ENCODE results near the gene SRP9.

Gene SRP9

GRCh38 chr1:225762002-225762441, 15.6 kb upstream of the SRP9 start:
- DNase-seq (ENCODE audit: low spot score in 2 of 2), result no peak
- no peak overlapping the region for H3K27ac Mint-ChIP-seq (ENCODE audit: low read depth)
- H3K4me3 Mint-ChIP-seq, result no peak overlapping the region
- no peaks in the 10 kb centered on the region for H3K9me3 Mint-ChIP-seq
- H3K4me1 Mint-ChIP-seq, result no peaks in the 10 kb centered on the region
- H3K36me3 Mint-ChIP-seq (ENCODE audit: insufficient read depth), result no peaks in the 10 kb centered on the region
- peaks cover 68% of the 10 kb centered on the region for H3K27me3 Mint-ChIP-seq
- no peak for ATAC-seq (replicated peaks; ENCODE audit: extremely low read depth, poor library complexity, severe bottlenecking)

GRCh38 chr1:225762444-225762843, 15.2 kb upstream of the SRP9 start:
- Mint-ChIP-seq H3K27me3 (peaks cover 64% of the 10 kb centered on the region), H3K4me3 (no peak overlapping the region), H3K4me1 (no peaks in the 10 kb centered on the region), H3K36me3 (ENCODE audit: insufficient read depth) (no peaks in the 10 kb centered on the region), H3K9me3 (no peaks in the 10 kb centered on the region), H3K27ac (ENCODE audit: low read depth) (no peak overlapping the region)
- no peak for DNase-seq (ENCODE audit: low spot score in 2 of 2)
- ATAC-seq (replicated peaks; ENCODE audit: extremely low read depth, poor library complexity, severe bottlenecking), result no peak

GRCh38 chr1:225763716-225764548, 13.7 kb upstream of the SRP9 start:
- H3K27ac Mint-ChIP-seq (ENCODE audit: low read depth), result no peak overlapping the region
- no peak for ATAC-seq (replicated peaks; ENCODE audit: extremely low read depth, poor library complexity, severe bottlenecking)
- H3K4me3 Mint-ChIP-seq, result no peak overlapping the region

GRCh38 chr1:225765982-225766674, 11.5 kb upstream of the SRP9 start:
- Mint-ChIP-seq H3K9me3 (no peaks in the 10 kb centered on the region), H3K27me3 (peaks cover 47% of the 10 kb centered on the region), H3K27ac (ENCODE audit: low read depth) (no peak overlapping the region), H3K4me1 (no peaks in the 10 kb centered on the region), H3K36me3 (ENCODE audit: insufficient read depth) (no peaks in the 10 kb centered on the region), H3K4me3 (no peak overlapping the region)
- ATAC-seq (replicated peaks; ENCODE audit: extremely low read depth, poor library complexity, severe bottlenecking), result no peak
- DNase-seq (ENCODE audit: low spot score in 2 of 2), result no peak

More at GRCh38 chr1:225763716-225764548, 13.7 kb upstream of the SRP9 start:
- Mint-ChIP-seq H3K9me3 (no peaks in the 10 kb centered on the region), H3K27me3 (peaks cover 54% of the 10 kb centered on the region), H3K4me1 (no peaks in the 10 kb centered on the region), H3K36me3 (ENCODE audit: insufficient read depth) (no peaks in the 10 kb centered on the region)
- DNase-seq (ENCODE audit: low spot score in 2 of 2), result no peak

GRCh38 chr1:225766967-225767633, 10.5 kb upstream of the SRP9 start:
- no peak overlapping the region for H3K4me3 Mint-ChIP-seq
- H3K27me3 Mint-ChIP-seq, result peaks cover 38% of the 10 kb centered on the region
- H3K4me1 Mint-ChIP-seq, result no peaks in the 10 kb centered on the region
- H3K36me3 Mint-ChIP-seq (ENCODE audit: insufficient read depth), result no peaks in the 10 kb centered on the region
- DNase-seq (ENCODE audit: low spot score in 2 of 2), result no peak
- H3K27ac Mint-ChIP-seq (ENCODE audit: low read depth), result no peak overlapping the region
- no peaks in the 10 kb centered on the region for H3K9me3 Mint-ChIP-seq
- no peak for ATAC-seq (replicated peaks; ENCODE audit: extremely low read depth, poor library complexity, severe bottlenecking)

- ATAC-seq (replicated peaks; ENCODE audit: extremely low read depth, poor library complexity, severe bottlenecking), result no peak
- Mint-ChIP-seq H3K4me3 (no peak overlapping the region), H3K4me1 (no peaks in the 10 kb centered on the region), H3K27ac (ENCODE audit: low read depth) (no peak overlapping the region), H3K36me3 (ENCODE audit: insufficient read depth) (no peaks in the 10 kb centered on the region), H3K9me3 (no peaks in the 10 kb centered on the region), H3K27me3 (peaks cover 31% of the 10 kb centered on the region)
- no peak for DNase-seq (ENCODE audit: low spot score in 2 of 2)
These were observed 9.7 kb upstream of the SRP9 start for GRCh38 chr1:225767634-225768540.

- Mint-ChIP-seq H3K27me3 (peaks cover 28% of the 10 kb centered on the region), H3K27ac (ENCODE audit: low read depth) (no peak overlapping the region), H3K4me3 (no peak overlapping the region), H3K9me3 (no peaks in the 10 kb centered on the region), H3K4me1 (no peaks in the 10 kb centered on the region), H3K36me3 (ENCODE audit: insufficient read depth) (no peaks in the 10 kb centered on the region)
- ATAC-seq (replicated peaks; ENCODE audit: extremely low read depth, poor library complexity, severe bottlenecking), result no peak
- no peak for DNase-seq (ENCODE audit: low spot score in 2 of 2)
These were observed 8.8 kb upstream of the SRP9 start for GRCh38 chr1:225768662-225769426.

- H3K36me3 Mint-ChIP-seq (ENCODE audit: insufficient read depth), result no peaks in the 10 kb centered on the region
- H3K4me1 Mint-ChIP-seq, result peaks cover under 1% of the 10 kb centered on the region
- DNase-seq (ENCODE audit: low spot score in 2 of 2) (no peak), ATAC-seq (replicated peaks; ENCODE audit: extremely low read depth, poor library complexity, severe bottlenecking) (no peak)
- no peaks in the 10 kb centered on the region for H3K9me3 Mint-ChIP-seq
- H3K27me3 Mint-ChIP-seq, result peaks cover 21% of the 10 kb centered on the region
- no peak overlapping the region for H3K27ac Mint-ChIP-seq (ENCODE audit: low read depth)
- no peak overlapping the region for H3K4me3 Mint-ChIP-seq
These were observed 7.9 kb upstream of the SRP9 start for GRCh38 chr1:225769687-225770086.

GRCh38 chr1:225770561-225771248, 6.9 kb upstream of the SRP9 start:
- Mint-ChIP-seq H3K36me3 (ENCODE audit: insufficient read depth) (peaks cover 3% of the 10 kb centered on the region), H3K4me1 (peaks cover 5% of the 10 kb centered on the region), H3K9me3 (no peaks in the 10 kb centered on the region), H3K27me3 (peaks cover 12% of the 10 kb centered on the region), H3K27ac (ENCODE audit: low read depth) (no peak overlapping the region), H3K4me3 (no peak overlapping the region)
- ATAC-seq (replicated peaks; ENCODE audit: extremely low read depth, poor library complexity, severe bottlenecking) (no peak), DNase-seq (ENCODE audit: low spot score in 2 of 2) (no peak)

- Mint-ChIP-seq H3K27ac (ENCODE audit: low read depth) (no peak overlapping the region), H3K27me3 (peaks cover 1% of the 10 kb centered on the region), H3K4me3 (no peak overlapping the region), H3K36me3 (ENCODE audit: insufficient read depth) (peaks cover 3% of the 10 kb centered on the region), H3K4me1 (peaks cover 5% of the 10 kb centered on the region), H3K9me3 (no peaks in the 10 kb centered on the region)
- no peak for DNase-seq (ENCODE audit: low spot score in 2 of 2)
- no peak for ATAC-seq (replicated peaks; ENCODE audit: extremely low read depth, poor library complexity, severe bottlenecking)
These were observed 5.8 kb upstream of the SRP9 start for GRCh38 chr1:225771661-225772322.

- no peak for ATAC-seq (replicated peaks; ENCODE audit: extremely low read depth, poor library complexity, severe bottlenecking)
These were observed 5.3 kb upstream of the SRP9 start for GRCh38 chr1:225772323-225772768.

More at GRCh38 chr1:225772323-225772768, 5.3 kb upstream of the SRP9 start:
- Mint-ChIP-seq H3K36me3 (ENCODE audit: insufficient read depth) (peaks cover 3% of the 10 kb centered on the region), H3K27me3 (no peaks in the 10 kb centered on the region), H3K27ac (ENCODE audit: low read depth) (no peak overlapping the region), H3K9me3 (no peaks in the 10 kb centered on the region), H3K4me3 (no peak overlapping the region), H3K4me1 (peaks cover 5% of the 10 kb centered on the region)
- DNase-seq (ENCODE audit: low spot score in 2 of 2), result no peak

All from central memory CD8-positive, alpha-beta T cell (primary cell).